Measurements from ENCODE around the gene ANXA10.

DNA sequence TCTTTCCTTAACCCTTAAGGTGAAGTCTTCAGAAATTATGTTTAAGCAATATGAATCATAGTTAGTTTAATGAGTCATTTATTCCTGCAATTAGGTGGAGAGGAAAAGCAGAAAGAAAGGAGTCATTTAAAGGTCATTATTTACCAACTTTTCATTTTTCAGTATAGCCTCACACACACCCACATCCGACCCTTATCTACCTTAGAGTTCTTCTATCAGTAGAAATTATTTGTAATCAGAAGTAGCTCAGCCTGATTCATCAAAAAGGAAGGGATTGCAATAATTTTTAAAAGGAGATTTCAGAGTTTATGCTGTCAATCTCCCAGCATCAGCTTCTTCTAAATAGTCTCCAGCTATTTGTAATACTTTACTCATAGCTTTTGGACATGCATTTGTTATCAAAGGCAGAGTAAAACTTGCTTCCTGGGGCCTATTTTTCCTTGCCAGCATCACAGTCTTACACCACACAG lies 5.9 kb downstream of the ANXA10 start:
- TF ChIP-seq, protein P1, sequence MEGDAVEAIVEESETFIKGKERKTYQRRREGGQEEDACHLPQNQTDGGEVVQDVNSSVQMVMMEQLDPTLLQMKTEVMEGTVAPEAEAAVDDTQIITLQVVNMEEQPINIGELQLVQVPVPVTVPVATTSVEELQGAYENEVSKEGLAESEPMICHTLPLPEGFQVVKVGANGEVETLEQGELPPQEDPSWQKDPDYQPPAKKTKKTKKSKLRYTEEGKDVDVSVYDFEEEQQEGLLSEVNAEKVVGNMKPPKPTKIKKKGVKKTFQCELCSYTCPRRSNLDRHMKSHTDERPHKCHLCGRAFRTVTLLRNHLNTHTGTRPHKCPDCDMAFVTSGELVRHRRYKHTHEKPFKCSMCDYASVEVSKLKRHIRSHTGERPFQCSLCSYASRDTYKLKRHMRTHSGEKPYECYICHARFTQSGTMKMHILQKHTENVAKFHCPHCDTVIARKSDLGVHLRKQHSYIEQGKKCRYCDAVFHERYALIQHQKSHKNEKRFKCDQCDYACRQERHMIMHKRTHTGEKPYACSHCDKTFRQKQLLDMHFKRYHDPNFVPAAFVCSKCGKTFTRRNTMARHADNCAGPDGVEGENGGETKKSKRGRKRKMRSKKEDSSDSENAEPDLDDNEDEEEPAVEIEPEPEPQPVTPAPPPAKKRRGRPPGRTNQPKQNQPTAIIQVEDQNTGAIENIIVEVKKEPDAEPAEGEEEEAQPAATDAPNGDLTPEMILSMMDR (IDR thresholded peaks at IDR 0.05; ENCODE audit: extremely low read depth in 1 of 2, insufficient read depth in 1 of 2, low read depth in 1 of 2, low read length in 2 of 2) = no peak
- peak; percentile 47 for TF ChIP-seq POLR2A (IDR thresholded peaks at IDR 0.05; ENCODE audit: low read depth, low read length)
- TF ChIP-seq, protein P2, sequence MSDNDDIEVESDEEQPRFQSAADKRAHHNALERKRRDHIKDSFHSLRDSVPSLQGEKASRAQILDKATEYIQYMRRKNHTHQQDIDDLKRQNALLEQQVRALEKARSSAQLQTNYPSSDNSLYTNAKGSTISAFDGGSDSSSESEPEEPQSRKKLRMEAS (IDR thresholded peaks at IDR 0.05; ENCODE audit: insufficient read depth, insufficient read length) = no peak
- no peak for TF ChIP-seq EZH2 (IDR thresholded peaks at IDR 0.05; ENCODE audit: borderline replicate concordance, low read depth, low read length, severe bottlenecking)
- peak; percentile 98 for TF ChIP-seq FOS (IDR thresholded peaks at IDR 0.05; ENCODE audit: borderline replicate concordance, insufficient read depth, low read length)
- TF ChIP-seq GATA2 (IDR thresholded peaks at IDR 0.05; ENCODE audit: insufficient read depth, insufficient read length, low read depth, low read length) = peak; percentile 95
- peak; percentile 96 for TF ChIP-seq JUN (IDR thresholded peaks at IDR 0.05; ENCODE audit: borderline replicate concordance, insufficient read depth, insufficient read length, low read depth)
- TF ChIP-seq MYC (IDR thresholded peaks at IDR 0.05; ENCODE audit: low read depth, low read length) = no peak
- TF ChIP-seq POLR2AphosphoS5 (IDR thresholded peaks at IDR 0.05; ENCODE audit: insufficient read depth, low read depth, low read length) = peak; percentile 53
